Renal cortical epithelial cell (primary cell): Measurements from ENCODE around the gene PHLDA2. TPM values are rescaled to one million over a fixed set of nuclear protein-coding genes. Genes with fewer than 3 reads are reported as not detected.

Source experiments
- DNase-seq: peaks from one replicate; pipeline ENCODE4 v3.0.0-alpha.2; 2011; ENCODE audit warnings: low read depth
- total RNA-seq: library from RNA; depleted of rRNA; stranded (reverse); fragments of >200 nt; gene quantifications from 2 replicates; pipeline ENCODE4 v1.2.3, GENCODE V29; 2014

Gene PHLDA2
- total RNA-seq, 1 donor from 2014 or later, result 2.0 TPM

DNA sequence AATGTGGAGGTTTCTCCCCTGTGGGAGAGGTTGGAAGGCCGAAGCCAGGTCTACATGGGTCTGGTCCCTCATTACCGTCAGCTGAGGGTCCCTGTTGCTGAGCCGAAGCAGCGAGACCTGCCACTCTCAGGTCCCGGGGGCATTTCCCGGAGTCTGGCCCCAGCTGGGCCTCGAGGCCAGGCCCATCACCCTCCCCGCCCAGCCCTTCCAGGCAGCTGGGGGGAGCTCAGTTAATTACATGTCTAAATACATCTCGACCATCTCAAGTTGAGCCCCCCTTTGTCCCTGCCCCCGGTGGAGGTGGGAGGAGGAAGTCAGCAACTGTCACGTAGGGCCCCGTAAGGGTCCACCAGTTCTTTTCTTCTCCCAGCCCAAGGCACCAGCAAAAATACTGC is 47.2 kb downstream of the PHLDA2 start:
- no peak for DNase-seq

GRCh38 chr11:2881076-2881980 is 47.9 kb downstream of the PHLDA2 start:
- no peak for DNase-seq

DNA sequence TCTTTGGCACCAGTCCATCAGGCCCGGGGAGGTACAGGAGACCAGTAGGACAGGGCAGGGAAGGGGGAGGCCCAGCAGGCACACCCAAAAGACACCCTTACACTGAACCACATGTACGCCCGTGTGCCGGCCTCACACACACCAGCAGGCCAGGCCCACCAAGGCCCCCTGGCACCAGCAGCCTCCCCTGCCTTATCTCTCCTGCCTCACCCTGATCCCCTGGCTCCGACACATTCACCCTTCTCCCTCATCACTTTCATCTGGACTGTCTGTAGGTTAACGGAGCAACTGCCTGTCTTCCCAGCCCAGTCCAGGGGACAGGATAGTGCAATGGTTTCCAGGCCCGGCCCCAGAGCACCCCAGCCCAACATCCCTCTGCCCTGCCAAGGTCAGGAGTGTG is 48.6 kb downstream of the PHLDA2 start:
- DNase-seq, result no peak

- DNase-seq, result no peak
Observed at GRCh38 chr11:2878782-2879181, 50.4 kb downstream of the PHLDA2 start.

Other genes starting within 250 kb of the PHLDA2 start
- gene KCNQ1OT1, start 229.4 kb downstream of the PHLDA2 start, total RNA-seq, result 0.35 and 4.8 TPM in 2 replicates
- gene CDKN1C, start 43.6 kb downstream of the PHLDA2 start, total RNA-seq, result 25.3 and 28.5 TPM in 2 replicates
- 144 and 273 TPM in 2 replicates for gene NAP1L4, start 62.9 kb upstream of the PHLDA2 start, total RNA-seq
- gene CARS1, start 128.0 kb upstream of the PHLDA2 start, total RNA-seq, result 52.4 and 63.7 TPM in 2 replicates
- gene OSBPL5, start 235.9 kb upstream of the PHLDA2 start, total RNA-seq, result 11.3 and 21.3 TPM in 2 replicates